IMR-90 (cell line): Measurements from ENCODE around the gene TSPYL4.

Experiments
- BHLHE40 ChIP-seq: fragments of 150-350 bp; IDR thresholded peaks from 2 replicates; pipeline ENCODE4 v1.6.1; 2016; ENCODE audit warnings: mild to moderate bottlenecking, low read depth, low read length
- CHD1 ChIP-seq: IDR thresholded peaks from 2 replicates; pipeline ENCODE4 v1.6.1; 2012; ENCODE audit warnings: low read depth, low read length, improper control_type of control experiment
- FOS ChIP-seq: fragments of 150-350 bp; IDR thresholded peaks from 2 replicates; pipeline ENCODE4 v1.6.1; 2016; ENCODE audit warnings: low read depth, low read length
- MAZ ChIP-seq: IDR thresholded peaks from 2 replicates; pipeline ENCODE4 v1.6.1; 2012; ENCODE audit warnings: low read depth, mild to moderate bottlenecking, low read length, improper control_type of control experiment, moderate library complexity, borderline replicate concordance
- POLR2A ChIP-seq: IDR thresholded peaks from 2 replicates; pipeline ENCODE4 v1.6.1; 2012; ENCODE audit warnings: mild to moderate bottlenecking, low read depth, low read length
- RAD21 ChIP-seq: IDR thresholded peaks from 2 replicates; pipeline ENCODE4 v1.6.1; 2012; ENCODE audit warnings: low read length, improper control_type of control experiment
- RFX5 ChIP-seq: IDR thresholded peaks from 2 replicates; pipeline ENCODE4 v1.8.0; 2012; ENCODE audit warnings: low read depth, mild to moderate bottlenecking, low read length, moderate library complexity
- SMC3 ChIP-seq: fragments of 150-350 bp; IDR thresholded peaks from 2 replicates; pipeline ENCODE4 v1.6.1; 2016; ENCODE audit warnings: low read depth, mild to moderate bottlenecking, antibody characterized with exemption, low read length, moderate library complexity
- TF ChIP-seq, protein P1 (sequence below): conservative IDR thresholded peaks from 2 replicates; pipeline ENCODE4 v1.5.1; 2012; ENCODE audit warnings: mild to moderate bottlenecking, low read depth, low read length, improper control_type of control experiment
- TF ChIP-seq, protein P2 (sequence below): fragments of 150-350 bp; IDR thresholded peaks from 2 replicates; pipeline ENCODE4 v1.6.1; 2016; ENCODE audit warnings: low read depth, mild to moderate bottlenecking, low read length, moderate library complexity, borderline replicate concordance

DNA sequence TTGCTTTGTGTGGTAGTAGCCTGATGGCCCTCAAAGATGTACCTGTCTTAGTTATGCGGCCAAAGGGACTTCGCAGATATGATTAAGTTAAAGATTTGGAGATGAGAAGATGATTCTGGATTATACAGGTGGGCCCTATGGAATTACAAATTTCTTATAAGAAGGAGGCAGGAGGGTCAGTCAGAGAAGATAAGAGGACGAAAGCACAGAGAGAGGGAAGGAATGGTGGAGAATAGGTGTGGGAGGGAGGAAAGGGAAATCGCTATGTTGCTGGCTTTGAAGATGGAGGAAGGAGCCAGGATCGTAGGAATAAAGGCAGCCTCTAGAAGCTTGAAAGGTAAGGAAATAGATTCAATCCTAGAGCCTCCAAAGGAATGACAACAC, 27.1 kb upstream of the TSPYL4 start:
- TF ChIP-seq, protein P1, sequence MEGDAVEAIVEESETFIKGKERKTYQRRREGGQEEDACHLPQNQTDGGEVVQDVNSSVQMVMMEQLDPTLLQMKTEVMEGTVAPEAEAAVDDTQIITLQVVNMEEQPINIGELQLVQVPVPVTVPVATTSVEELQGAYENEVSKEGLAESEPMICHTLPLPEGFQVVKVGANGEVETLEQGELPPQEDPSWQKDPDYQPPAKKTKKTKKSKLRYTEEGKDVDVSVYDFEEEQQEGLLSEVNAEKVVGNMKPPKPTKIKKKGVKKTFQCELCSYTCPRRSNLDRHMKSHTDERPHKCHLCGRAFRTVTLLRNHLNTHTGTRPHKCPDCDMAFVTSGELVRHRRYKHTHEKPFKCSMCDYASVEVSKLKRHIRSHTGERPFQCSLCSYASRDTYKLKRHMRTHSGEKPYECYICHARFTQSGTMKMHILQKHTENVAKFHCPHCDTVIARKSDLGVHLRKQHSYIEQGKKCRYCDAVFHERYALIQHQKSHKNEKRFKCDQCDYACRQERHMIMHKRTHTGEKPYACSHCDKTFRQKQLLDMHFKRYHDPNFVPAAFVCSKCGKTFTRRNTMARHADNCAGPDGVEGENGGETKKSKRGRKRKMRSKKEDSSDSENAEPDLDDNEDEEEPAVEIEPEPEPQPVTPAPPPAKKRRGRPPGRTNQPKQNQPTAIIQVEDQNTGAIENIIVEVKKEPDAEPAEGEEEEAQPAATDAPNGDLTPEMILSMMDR = no peak
- TF ChIP-seq POLR2A (no peak), SMC3 (no peak), CHD1 (no peak), RAD21 (no peak), RFX5 (no peak), FOS (no peak), BHLHE40 (no peak), MAZ (no peak)
- TF ChIP-seq, protein P2, sequence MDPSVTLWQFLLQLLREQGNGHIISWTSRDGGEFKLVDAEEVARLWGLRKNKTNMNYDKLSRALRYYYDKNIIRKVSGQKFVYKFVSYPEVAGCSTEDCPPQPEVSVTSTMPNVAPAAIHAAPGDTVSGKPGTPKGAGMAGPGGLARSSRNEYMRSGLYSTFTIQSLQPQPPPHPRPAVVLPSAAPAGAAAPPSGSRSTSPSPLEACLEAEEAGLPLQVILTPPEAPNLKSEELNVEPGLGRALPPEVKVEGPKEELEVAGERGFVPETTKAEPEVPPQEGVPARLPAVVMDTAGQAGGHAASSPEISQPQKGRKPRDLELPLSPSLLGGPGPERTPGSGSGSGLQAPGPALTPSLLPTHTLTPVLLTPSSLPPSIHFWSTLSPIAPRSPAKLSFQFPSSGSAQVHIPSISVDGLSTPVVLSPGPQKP = no peak
